ENCODE measurements around the gene BLOC1S3.

GRCh38 chr19:45211751-45212381 is 33.3 kb downstream of the BLOC1S3 start:
- TF ChIP-seq CTCF (conservative IDR thresholded peaks at IDR 0.05) (no peak), EZH2 (IDR thresholded peaks at IDR 0.05; ENCODE audit: low read depth) (no peak)
